K562 (cell line): ENCODE measurements around the gene CREG1. TPM values are rescaled to one million over a fixed set of nuclear protein-coding genes. Genes with fewer than 3 reads are reported as not detected.
A peak's percentile ranks its signal among the peaks of the same experiment; 100 is the strongest.

ENCODE experiments used
- ATAC-seq: fragments of 200-7000 bp; cut with Tn5 transposase; 3 replicates; pipeline ENCODE4 v1.9.1; 2020; ENCODE audit warnings: moderate library complexity
- BruUV-seq: library from RNA; stranded (reverse); fragments of 400-500 nt; replicated peaks from 2 replicates; lab custom pipeline; 2021; lab: Mats Ljungman, UMichigan
- CTCF ChIA-PET: fragments of 300-600 bp; formaldehyde crosslinking; extraction: SDS; loops from one replicate; lab custom pipeline; 2021; ENCODE audit warnings: low intra/inter-chr PET ratio; lab: Yijun Ruan, JAX
- POLR2A ChIA-PET: fragments of 300-600, 350-650 bp; sonication (Branson Sonifier 250); formaldehyde crosslinking; extraction: SDS; loops from one replicate; lab custom pipeline; 2021; ENCODE audit warnings: antibody characterized with exemption, inconsistent platforms; lab: Yijun Ruan, JAX
- DNase-seq, 4 experiments: peaks; one replicate each; pipeline versions ENCODE4 v3.0.0 to v3.0.0-alpha.2; 2011 to 2018; ENCODE audit warnings: low spot score in 3 of 4, mixed read lengths in 3 of 4; ENCODE audit errors: extremely low read depth in 1 of 4
- FAIRE-seq: peaks from 2 replicates; lab custom pipeline; 2011; peaks lifted over from hg19 to GRCh38; lab: Jason Lieb, UNC
- H2AFZ ChIP-seq: 2 replicates; pipeline ENCODE4 v1.6.0; 2011; ENCODE audit warnings: low read depth, low read length, control low read depth, inconsistent platforms
- H3K27ac ChIP-seq: fragments of 200-600 bp; 3 replicates; pipeline ENCODE4 v1.8.0; 2011; ENCODE audit warnings: low read depth, mild to moderate bottlenecking, control low read depth, inconsistent platforms, low read length, moderate library complexity, mixed read lengths; ENCODE audit errors: extremely low read depth
- H3K27me3 ChIP-seq, 2 experiments: fragments of 300-600 bp in 1 of 2; 2 replicates in 1 of 2; 3 replicates in 1 of 2; pipeline versions ENCODE4 v1.6.0 to v1.8.0; 2011; ENCODE audit warnings: inconsistent platforms in 2 of 2, low read length in 2 of 2, mild to moderate bottlenecking in 1 of 2, mixed read lengths in 1 of 2, moderate library complexity in 1 of 2; ENCODE audit not compliant: control insufficient read depth in 2 of 2, insufficient read depth in 2 of 2
- H3K36me3 ChIP-seq: fragments of 300-600 bp; 3 replicates; pipeline ENCODE4 v1.8.0; 2011; ENCODE audit warnings: mild to moderate bottlenecking, low read length, inconsistent platforms; ENCODE audit not compliant: control insufficient read depth, insufficient read depth
- H3K4me1 ChIP-seq, 2 experiments: fragments of 200-600 bp in 1 of 2; replicated peaks in 1 of 2; 2 replicates in 1 of 2; 3 replicates in 1 of 2; pipeline versions ENCODE4 v1.5.1 to v1.8.0; 2011; ENCODE audit warnings: inconsistent platforms in 2 of 2, low read length in 2 of 2, mild to moderate bottlenecking in 1 of 2, mixed read lengths in 1 of 2, moderate library complexity in 1 of 2; ENCODE audit not compliant: control insufficient read depth in 2 of 2, insufficient read depth in 2 of 2
- H3K4me2 ChIP-seq: 2 replicates; pipeline ENCODE4 v1.6.1; 2011; ENCODE audit warnings: low read length, control low read depth, inconsistent platforms, mixed read lengths; ENCODE audit not compliant: insufficient read depth
- H3K4me3 ChIP-seq: fragments of 200-600 bp; sonication (generic), shearing (Covaris generic); 2 replicates; pipeline ENCODE4 v1.5.1; 2016; ENCODE audit warnings: control low read depth, inconsistent platforms
- H3K79me2 ChIP-seq: fragments of 200-600 bp; 3 replicates; pipeline ENCODE4 v1.8.0; 2011; ENCODE audit warnings: low read length, inconsistent platforms; ENCODE audit not compliant: control insufficient read depth, insufficient read depth
- H3K9ac ChIP-seq, 2 experiments: 2 replicates each; pipeline versions ENCODE4 v1.6.0 to v1.6.1; 2011; ENCODE audit warnings: low read depth in 2 of 2, low read length in 2 of 2, control low read depth in 1 of 2, inconsistent platforms in 1 of 2, mild to moderate bottlenecking in 1 of 2, mixed read lengths in 1 of 2; ENCODE audit not compliant: insufficient read depth in 1 of 2
- H3K9me1 ChIP-seq: one replicate; pipeline ENCODE4 v1.6.0; 2011; ENCODE audit warnings: inconsistent platforms, mild to moderate bottlenecking, low read length, moderate library complexity; ENCODE audit not compliant: control insufficient read depth, insufficient read depth
- H3K9me3 ChIP-seq: replicated peaks from 2 replicates; pipeline ENCODE4 v1.5.1; 2011; ENCODE audit warnings: low read depth, low read length, inconsistent platforms; ENCODE audit not compliant: control insufficient read depth, insufficient read depth
- H4K20me1 ChIP-seq: replicated peaks from 2 replicates; pipeline ENCODE4 v1.6.1; 2011; ENCODE audit warnings: low read length, inconsistent platforms, mixed read lengths; ENCODE audit not compliant: control insufficient read depth, insufficient read depth
- DACH1 ChIP-seq: fragments of 450-650 bp; IDR thresholded peaks from 2 replicates; pipeline ENCODE4 v1.6.1; 2018; ENCODE audit not compliant: partially characterized antibody
- WGBS: fragments of 100-300 bp; shearing (Covaris generic); methylation state at CpG from one replicate; pipeline ENCODE4 v1.1.6; 2016; ENCODE audit warnings: low coverage, mixed read lengths; ENCODE audit not compliant: insufficient coverage; ENCODE audit errors: missing lambda C conversion rate; 5-methylcytosine and 5-hydroxymethylcytosine counted together
- in situ Hi-C: fragments of 300-500 bp; cut with MboI; formaldehyde crosslinking; loops from 4 replicates; pipeline ENCODE4 v1.15.0; 2018; ENCODE audit warnings: inconsistent platforms, mixed read lengths
- intact Hi-C: fragments of 100-400 bp; cut with micrococcal nuclease; formaldehyde crosslinking; loops from 2 replicates; pipeline ENCODE4 v1.14.2; 2022
- polyA plus RNA-seq, 8 experiments: library from polyadenylated mRNA; depleted of rRNA in 4 of 8; stranded (reverse) in 5 of 8; unstranded in 3 of 8; fragments of >200 nt; fragmentation: Nextera tagmentation in 2 of 8; fragmentation: Illumina TruSeq in 1 of 8; extraction: Ambion mirVana in 2 of 8; extraction: Trizol in 1 of 8; gene quantifications; 2 replicates each; pipeline versions ENCODE4 v1.2.1 to v1.2.3, GENCODE V29; 2011 to 2014; ENCODE audit warnings: inconsistent platforms in 1 of 8, missing spikeins in 1 of 8
- total RNA-seq, 7 experiments: library from RNA; depleted of rRNA in 6 of 7; stranded (reverse); fragments of >200 nt in 6 of 7; fragmentation: Illumina TruSeq in 2 of 7; extraction: Trizol in 2 of 7; gene quantifications; 2 replicates each; pipeline versions ENCODE4 v1.2.1 to v1.2.3, GENCODE V29; 2011 to 2021; ENCODE audit warnings: low replicate concordance in 1 of 7
- TF ChIP-seq, protein P1 (sequence below): fragments of 450-650 bp; formaldehyde crosslinking; IDR thresholded peaks from 2 replicates; pipeline ENCODE4 v1.4.0; 2020; ENCODE audit warnings: mild to moderate bottlenecking, mixed read lengths
- TF ChIP-seq, protein P2 (sequence below): IDR thresholded peaks from 2 replicates; pipeline ENCODE4 v1.6.1; 2012; ENCODE audit warnings: low read depth, low read length, improper control_type of control experiment, borderline replicate concordance

The CREG1 gene
- total and polyA plus RNA-seq, 9 of the 15 experiments (the other 6 are each of a cell fraction or from before 2014, with no cell fraction given): 45.7 to 272 (median 161) TPM

DNA sequence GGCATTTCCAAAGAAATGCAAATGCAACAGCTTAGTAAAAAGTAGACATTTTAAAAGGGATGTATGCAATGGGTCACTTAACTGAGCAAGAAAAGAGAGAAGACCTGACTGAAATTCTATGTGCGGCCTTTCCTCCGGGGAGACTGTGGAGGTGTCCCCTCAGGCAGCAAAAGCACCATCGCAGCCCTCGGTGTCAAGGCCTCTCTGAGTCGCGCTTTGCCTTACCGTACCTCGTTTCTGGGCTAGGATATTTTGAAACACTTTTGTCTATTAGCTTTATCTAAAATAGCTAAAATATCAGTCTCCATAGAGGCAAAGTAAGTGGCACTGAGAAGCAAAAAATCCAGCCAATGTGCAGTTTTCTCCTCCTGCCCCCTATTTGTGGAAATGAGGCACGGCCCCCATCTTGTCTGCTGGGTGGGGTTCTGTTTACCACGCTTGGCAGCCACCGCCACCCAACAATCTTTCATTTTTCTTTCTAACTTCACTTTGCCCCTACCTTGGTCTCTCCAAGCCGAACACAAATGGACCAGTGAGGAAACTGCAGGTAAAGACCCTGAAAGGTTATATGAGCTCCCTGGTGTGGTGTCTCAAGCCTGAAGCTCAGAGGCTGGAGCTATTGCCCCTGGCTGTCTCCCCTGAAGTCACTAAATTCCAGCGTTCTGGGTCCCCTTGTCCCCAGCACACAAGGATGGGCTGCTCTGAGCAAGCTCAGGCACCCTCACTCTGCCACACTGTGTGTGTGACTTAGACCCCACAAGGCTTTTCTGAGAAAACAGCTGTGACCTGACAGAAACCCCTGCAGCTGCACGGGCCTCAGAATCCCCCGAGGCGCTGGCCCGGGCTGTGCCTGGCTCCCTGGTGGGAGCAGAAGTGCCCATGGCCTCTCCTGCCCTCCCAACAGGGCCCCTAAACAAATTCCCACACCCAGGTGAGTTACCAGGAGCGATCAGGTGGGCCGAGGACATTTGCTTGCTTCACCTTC, 36.9 kb downstream of the CREG1 start:
- Histone ChIP-seq H3K27ac (peak overlapping the region; percentile 26; the same call in 1 of the 3 replicates), H2AFZ (peak overlapping the region; percentile 97), H3K36me3 (no peaks in the 10 kb centered on the region), H3K79me2 (no peaks in the 10 kb centered on the region), H3K9ac (peak overlapping the region; percentile 45 to 78; a peak in 2 of 4 replicates), H3K4me2 (peak overlapping the region; percentile 68), H4K20me1 (no peaks in the 10 kb centered on the region), H3K4me1 (peaks cover 9 to 12% of the 10 kb centered on the region in 2 experiments; a peak in 4 of 5 replicates), H3K4me3 (no peak overlapping the region), H3K27me3 (peaks cover 9% of the 10 kb centered on the region in 2 experiments; a peak in 3 of 5 replicates), H3K9me1 (no peaks in the 10 kb centered on the region), H3K9me3 (no peaks in the 10 kb centered on the region)
- peak; percentile 21 for TF ChIP-seq DACH1
- TF ChIP-seq, protein P1, sequence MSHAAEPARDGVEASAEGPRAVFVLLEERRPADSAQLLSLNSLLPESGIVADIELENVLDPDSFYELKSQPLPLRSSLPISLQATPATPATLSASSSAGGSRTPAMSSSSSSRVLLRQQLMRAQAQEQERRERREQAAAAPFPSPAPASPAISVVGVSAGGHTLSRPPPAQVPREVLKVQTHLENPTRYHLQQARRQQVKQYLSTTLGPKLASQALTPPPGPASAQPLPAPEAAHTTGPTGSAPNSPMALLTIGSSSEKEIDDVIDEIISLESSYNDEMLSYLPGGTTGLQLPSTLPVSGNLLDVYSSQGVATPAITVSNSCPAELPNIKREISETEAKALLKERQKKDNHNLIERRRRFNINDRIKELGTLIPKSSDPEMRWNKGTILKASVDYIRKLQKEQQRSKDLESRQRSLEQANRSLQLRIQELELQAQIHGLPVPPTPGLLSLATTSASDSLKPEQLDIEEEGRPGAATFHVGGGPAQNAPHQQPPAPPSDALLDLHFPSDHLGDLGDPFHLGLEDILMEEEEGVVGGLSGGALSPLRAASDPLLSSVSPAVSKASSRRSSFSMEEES (CRISPR knock-in tag): no peak
- TF ChIP-seq, protein P2, sequence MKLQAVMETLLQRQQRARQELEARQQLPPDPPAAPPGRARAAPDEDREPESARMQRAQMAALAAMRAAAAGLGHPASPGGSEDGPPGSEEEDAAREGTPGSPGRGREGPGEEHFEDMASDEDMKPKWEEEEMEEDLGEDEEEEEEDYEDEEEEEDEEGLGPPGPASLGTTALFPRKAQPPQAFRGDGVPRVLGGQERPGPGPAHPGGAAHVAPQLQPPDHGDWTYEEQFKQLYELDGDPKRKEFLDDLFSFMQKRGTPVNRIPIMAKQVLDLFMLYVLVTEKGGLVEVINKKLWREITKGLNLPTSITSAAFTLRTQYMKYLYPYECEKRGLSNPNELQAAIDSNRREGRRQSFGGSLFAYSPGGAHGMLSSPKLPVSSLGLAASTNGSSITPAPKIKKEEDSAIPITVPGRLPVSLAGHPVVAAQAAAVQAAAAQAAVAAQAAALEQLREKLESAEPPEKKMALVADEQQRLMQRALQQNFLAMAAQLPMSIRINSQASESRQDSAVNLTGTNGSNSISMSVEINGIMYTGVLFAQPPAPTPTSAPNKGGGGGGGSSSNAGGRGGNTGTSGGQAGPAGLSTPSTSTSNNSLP: no peak
- CTCF ChIA-PET: no interaction called here
- ATAC-seq (peak; percentile 18; the same call in 1 of the 3 replicates), DNase-seq (no peak), FAIRE-seq (no peak)
- intact Hi-C loops (no loop called here), in situ Hi-C loops (no loop called here)
- POLR2A ChIA-PET: interaction anchor here (0.9 to 1.9 kb wide), 7 partner anchors 8 to 37 kb away, joined by 3 to 6 read pairs (median 4); partner anchors contain the start of gene CREG1
- 52% methylated on average over 19 of the region's 19 CpGs for WGBS
- BruUV-seq: no TSS peak
